Measurements from ENCODE around the gene STARD9.
"Not testable (repeated sequence)": the region's sequence is repeated elsewhere in the genome, so short reads cannot be mapped to it uniquely, and the experiment has no call there.

Gene STARD9

DNA sequence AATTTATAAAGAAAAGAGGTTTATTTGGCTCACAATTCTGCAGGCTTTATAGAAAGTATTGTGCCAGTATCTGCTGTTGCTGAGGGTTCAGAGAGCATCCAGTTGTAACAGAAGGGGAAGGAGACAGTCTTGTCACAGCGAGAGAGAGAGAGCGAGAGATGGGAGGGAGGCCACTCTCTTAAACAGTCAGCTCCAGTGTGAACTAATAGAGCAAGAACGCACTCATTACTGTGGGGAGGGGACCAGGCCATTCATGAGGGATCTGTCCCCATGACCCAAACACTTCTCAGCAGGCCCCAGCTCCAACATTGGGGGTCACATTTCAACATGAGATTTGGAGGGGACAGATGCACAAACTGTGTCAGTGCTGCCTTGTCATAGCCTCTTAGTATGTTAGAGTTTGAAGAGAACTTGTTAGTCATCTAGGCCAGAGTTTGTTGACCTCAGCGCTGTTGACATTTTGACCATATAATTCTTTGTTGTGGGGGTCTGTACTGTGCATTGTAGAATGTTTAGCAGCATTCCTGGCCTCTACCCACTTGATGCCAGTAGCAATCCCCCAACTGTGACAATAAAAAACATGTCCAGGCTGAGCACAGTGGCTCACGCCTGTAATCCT is 15.3 kb downstream of the STARD9 start:
- DNase-seq (ENCODE audit: low read depth in 2 of 2) = no peak

DNA sequence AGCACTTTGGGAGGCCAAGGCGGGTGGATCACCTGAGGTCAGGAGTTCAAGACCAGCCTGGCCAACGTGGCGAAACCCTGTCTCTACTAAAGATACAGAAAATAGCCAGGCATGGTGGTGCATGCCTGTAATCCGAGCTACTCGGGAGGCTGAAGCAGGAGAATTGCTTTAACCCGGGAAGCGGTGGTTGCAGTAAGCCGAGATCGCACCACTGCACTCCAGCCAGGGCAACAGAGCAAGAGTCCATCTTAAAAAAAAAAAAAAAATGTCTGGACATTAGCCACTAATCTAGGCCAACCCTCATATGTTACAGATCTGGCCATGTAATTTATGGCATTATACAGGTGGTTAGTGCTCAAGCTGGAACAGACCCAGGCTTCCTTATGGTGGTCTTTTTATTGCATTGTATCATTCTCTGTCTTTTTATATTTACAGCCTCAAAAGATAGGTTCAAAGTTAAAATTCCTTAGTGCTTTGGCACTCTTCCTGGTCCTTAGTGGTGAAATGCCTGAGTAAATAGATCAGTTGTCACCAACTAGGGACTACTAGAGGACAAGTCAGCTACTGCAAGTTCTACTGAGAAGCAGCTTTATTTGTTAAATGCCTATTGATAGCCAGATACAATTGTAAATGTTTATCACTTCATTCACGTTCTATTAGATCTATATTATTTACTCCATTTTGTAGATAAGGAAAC is 16.0 kb downstream of the STARD9 start:
- no peak for DNase-seq (ENCODE audit: low read depth in 2 of 2)

DNA sequence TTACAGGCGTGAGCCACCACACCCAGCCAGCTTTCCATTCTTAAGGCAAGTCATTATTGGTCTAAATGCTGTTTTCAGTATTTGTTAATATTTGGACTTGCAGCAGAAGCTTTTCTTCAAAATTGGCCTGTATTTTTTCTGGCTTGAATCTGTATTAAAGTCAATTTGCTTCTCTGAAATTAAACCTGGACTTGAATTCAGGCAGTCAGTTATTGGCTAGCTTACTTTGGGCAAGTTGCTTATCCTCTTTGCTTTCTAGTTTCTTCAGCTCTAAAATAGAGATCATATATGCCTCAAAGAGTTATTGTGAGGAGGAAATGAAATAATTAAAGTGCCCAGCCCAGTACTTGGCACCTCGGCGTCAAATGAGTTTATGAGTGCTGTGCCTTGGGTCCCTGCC is 17.3 kb downstream of the STARD9 start:
- DNase-seq (ENCODE audit: low read depth in 2 of 2) = no peak

DNA sequence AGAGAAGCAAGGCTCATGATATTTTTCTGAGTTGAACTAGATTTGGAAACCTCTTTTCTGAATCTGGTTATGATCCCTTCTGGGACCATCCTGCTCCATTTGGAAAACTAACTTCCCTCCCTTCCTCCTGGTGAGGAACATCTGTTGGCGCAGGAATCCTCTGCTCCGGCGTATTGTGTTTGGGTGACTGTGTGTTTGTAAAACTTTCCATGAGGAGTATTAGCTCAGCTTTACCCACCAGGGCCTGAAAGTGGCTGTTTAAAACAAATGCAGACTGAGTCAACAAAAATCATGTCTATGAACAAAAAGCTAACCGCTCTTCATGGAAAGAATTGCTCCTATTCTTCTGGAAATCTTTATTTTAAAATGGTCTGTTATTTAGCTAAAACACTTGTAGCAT is 17.7 kb downstream of the STARD9 start:
- no peak for DNase-seq (ENCODE audit: low read depth in 2 of 2)

DNA sequence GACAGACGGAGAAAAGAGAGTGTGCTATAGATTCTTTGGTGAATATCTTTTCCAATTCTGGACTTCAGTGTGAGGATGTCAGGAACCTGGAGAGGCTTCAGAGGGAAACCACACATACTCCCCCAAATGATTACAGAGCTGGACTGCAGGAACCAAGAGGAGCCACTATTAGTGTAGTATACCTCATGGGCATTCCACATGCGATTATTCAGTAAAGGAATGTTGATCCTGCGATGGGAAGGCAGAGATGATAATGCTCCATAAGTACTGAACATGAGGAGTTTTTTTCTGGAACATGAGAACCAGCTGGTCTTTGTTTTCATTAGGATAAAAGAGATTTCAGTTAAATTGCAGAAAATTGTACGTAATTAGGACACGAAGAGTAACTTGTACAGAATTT is 18.7 kb downstream of the STARD9 start:
- DNase-seq (ENCODE audit: low read depth in 2 of 2) = no peak

DNA sequence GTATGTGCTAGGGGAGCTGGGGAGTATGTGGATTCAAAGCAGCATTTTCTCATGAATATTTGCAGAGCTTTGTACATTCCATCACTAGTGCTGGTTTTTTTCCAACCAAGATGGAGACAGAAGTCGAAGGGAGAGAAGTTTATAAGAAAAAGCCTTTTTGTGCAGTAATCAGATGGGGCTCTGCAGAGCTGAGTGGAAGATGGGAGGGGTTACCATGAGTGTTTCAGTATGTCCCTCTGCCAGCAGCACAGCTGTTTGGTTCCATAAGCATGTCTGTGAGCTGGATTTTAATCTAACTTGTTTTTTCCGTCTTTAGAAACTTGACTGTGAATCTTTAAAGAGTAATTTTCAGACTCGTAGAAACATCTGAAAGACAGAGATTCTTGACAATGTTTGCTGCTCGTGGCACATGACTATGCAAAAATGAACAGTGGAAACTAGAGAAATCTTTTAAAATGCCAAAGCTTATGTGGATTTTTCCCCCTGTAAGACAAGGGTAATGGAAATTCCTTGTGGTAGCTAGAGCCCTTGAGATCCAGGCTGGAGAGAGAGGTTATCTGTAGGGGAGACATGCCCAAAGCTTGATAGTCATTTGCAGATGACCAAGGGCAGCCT is 20.3 kb downstream of the STARD9 start:
- no peak for DNase-seq (ENCODE audit: low read depth in 2 of 2)

DNA sequence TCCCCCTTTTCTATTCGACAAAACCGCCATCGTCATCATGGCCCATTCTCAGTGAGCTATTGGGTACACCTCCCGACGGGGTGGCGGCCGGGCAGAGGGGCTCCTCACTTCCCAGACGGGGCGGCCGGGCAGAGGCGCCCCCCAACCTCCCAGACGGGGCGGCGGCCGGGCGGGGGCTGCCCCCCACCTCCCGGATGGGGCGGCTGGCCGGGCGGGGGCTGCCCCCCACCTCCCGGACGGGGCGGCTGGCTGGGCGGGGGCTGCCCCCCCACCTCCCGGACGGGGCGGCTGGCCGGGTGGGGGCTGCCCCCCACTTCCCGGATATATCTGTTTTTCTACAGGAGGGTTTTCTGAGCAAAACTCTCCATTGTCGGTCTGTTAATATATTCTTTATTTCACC is 25.9 kb downstream of the STARD9 start:
- DNase-seq (ENCODE audit: low read depth in 2 of 2) = not testable (repeated sequence)

DNA sequence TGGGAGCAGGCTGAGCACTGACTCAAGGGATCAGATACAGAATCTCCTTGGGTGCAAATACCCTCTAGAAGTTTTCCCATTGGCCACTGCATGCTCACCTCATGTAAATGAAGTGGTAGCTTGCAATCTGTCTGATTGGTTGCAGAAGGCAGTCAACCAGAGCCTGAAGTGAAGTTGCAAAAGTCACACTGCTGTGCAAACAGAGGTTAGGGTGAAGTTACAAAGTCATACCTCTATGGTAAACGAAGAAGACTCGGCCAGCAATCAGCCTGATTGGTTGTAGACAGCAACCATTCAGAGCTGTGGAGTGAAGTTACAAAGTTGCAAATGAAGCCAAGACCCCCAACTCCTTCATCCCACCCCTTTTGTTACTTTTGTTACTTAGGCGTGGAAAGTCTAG is 27.1 kb downstream of the STARD9 start:
- DNase-seq (ENCODE audit: low read depth in 2 of 2) = no peak

DNA sequence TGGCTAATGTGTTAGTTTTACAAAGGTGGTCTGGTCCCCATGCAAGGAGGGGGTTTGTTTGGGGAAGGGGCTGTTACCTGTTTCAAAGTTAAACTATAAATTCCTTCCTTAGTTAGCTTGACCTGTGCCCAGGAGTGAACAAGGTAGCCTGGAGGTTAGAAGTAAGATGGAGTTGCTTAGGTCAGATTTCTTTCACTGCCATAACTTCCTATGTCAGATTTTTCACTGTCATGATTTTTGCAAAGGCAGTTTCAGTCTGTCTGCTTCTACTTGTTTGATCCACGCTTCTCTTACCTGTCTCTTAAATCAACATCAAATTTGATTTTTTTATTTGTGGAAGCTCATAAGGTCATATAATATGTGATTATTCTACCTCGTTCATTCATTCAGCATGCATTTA is 28.6 kb downstream of the STARD9 start:
- no peak for DNase-seq (ENCODE audit: low read depth in 2 of 2)

DNA sequence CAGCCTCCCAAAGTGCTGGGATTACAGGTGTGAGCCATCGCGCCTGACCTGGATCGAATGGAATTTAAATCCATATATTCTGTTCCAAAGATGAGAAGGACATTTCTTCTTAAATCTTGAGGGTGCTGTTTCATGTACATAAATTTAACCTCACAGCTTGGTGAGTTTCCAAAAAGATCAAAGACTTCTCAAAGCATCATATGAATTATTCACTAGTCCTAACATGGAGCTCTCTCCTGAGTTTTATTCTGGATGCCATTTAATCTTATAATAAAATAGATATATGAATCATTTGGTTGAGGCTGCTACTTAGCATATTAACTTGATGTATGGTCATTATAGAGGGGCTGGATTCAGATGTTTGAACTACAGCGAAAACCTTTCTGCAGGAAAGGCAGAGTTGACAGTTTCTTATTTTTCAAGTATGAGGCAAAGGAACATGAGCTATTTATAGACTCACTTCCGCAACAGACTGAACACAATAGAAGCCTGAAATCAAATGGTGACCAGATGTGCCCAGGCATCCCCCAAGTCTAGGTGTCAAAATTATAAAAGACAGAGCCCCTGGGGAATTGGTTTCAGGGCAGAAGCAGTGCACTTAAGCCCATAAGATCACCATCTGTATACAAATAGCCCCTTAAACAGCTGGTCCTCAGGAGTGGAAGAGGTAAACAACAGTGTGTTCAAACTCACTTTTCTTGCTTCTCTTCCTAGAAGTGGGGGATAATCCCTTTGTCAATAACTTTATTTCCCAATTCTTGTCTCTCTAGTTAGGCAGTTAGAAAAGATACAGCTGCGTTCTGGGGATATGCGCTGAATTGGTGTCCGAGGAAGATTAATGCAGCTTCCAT is 29.7 kb downstream of the STARD9 start:
- DNase-seq (ENCODE audit: low read depth in 2 of 2) = no peak

DNA sequence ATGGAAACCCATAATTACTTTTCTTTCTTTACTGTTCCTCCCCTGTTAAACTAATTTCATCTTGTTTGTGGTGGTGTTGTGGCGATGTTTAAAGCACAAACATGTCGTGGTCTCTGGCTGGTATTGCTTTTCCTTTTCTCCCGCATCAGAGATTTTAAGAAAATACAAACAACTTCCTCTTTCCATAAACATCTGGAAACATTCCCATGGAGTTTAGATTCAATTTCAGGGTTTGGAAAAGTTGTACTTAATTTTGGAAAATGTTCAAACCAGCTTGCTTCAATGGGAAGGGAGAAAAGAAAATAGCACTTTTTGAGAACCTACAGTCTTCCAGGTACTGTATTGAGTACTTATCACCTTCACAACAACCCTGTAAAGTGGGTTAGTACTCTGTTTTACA is 30.4 kb downstream of the STARD9 start:
- no peak for DNase-seq (ENCODE audit: low read depth in 2 of 2)

DNA sequence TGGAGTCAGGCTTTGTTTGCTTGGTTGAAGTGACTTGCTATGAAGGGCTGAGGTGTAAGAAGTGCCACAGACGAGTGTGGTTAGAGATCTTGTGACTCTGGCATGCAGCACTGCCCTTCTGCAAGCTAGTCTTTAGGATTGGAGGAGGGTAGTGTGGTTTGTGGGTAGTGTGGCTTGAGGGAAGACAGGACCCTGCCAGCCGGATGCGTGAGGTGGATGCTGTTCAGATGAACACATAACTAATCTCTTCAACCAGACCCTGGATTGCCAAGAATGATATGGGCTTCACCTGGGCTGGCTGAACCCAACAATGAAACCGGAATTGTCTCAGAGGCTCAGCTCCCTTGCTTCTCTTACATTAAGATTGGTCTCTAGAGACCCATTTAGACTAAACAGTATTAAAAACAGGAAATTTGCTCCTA is 32.7 kb downstream of the STARD9 start:
- DNase-seq (ENCODE audit: low read depth in 2 of 2) = no peak

DNA sequence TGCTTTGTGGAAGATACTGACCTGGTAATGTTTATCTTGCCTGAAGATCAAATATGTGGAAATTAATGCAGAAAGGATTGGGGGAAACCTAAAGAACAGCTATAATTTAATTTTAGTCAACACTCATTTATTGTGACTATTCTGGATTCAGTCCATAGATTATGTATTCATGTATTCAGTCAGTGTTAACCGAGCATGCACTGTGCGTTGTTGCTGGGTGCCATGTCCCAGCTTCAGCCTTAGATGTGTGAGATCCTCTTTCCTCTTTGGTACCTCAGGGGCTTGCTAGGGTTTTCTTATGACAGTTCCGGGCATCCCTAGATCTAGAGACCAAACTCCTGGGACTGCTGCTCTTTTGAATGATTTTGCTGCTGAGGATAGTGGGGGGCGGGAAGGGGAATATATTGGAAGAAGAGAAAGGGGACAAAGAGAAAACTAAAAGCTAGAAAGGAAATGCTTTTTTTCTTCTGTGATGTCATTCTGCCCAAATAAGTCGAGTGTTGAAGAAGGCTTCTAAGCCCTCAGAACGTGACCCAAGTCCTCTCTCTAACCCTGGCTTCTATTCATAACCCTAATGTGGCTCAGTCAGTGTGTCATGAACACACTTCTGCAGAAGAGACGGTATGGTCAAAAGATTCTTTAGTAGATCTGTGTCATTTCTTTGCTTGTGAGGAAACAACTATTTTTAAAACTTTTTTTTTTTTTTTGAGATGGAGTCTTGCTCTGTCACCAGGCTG is 33.5 kb downstream of the STARD9 start:
- DNase-seq (ENCODE audit: low read depth in 2 of 2) = no peak

DNA sequence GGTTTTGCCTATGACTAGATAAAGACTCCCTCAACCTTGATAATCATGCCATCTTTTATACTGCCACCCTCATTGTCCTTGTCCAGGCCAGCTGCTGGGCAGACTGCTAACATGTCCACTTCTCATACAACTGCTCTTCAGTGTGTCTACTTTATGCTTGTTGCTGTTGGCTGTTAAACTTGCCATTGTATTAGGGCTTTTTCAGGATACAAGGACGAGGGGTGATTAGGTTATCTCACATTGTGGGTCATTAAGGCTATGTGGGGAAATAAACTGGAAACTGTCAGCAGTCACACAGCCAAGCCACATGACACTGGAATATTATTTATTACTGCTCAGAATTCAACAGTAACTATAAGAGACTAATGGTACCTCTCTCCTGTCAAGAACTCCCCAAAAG is 36.1 kb downstream of the STARD9 start:
- no peak for DNase-seq (ENCODE audit: low read depth in 2 of 2)

DNA sequence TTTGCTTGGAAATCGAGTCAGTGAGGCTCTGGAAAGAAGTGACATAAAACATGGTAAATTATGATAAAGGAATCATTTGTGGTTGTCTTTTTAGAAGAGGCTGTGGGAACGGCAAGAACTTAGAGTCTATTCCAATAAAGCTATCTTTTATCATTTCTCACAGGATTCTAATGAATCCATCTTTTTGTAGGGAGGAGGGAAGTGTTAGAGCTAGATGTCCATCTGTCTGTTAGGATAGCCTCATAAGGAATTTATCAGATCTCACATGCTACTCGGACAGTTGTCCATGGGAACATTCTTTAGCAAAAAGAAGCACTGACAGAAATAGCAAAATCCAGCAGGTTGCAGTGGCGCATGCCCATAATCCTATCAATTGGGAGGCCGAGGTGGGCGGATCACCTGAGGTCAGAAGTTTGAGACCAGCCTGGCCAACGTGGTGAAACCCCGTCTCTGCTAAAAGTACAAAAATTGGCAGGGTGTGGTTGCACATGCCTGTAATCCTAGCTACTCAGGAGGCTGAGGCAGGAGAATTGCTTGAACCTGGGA is 37.0 kb downstream of the STARD9 start:
- DNase-seq (ENCODE audit: low read depth in 2 of 2) = no peak

DNA sequence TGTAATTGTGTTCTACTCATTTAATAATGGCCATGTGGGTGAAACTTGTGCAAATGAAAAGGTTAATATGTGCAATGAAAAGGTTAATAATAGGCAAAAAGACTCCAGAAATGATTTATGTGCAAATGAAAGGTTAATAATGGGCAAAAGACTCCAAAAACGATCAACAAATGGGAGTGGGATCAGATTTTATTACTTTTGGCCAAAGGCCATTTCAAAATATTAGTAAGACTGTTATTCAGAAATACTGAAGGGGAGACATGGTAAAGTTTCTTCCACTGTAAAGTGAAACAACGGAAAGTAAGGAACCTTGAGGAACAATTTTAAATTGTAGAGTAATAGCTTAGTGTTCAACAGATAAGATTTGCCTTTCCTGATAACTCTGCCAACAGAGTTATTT is 40.7 kb downstream of the STARD9 start:
- DNase-seq (ENCODE audit: low read depth in 2 of 2) = no peak

DNA sequence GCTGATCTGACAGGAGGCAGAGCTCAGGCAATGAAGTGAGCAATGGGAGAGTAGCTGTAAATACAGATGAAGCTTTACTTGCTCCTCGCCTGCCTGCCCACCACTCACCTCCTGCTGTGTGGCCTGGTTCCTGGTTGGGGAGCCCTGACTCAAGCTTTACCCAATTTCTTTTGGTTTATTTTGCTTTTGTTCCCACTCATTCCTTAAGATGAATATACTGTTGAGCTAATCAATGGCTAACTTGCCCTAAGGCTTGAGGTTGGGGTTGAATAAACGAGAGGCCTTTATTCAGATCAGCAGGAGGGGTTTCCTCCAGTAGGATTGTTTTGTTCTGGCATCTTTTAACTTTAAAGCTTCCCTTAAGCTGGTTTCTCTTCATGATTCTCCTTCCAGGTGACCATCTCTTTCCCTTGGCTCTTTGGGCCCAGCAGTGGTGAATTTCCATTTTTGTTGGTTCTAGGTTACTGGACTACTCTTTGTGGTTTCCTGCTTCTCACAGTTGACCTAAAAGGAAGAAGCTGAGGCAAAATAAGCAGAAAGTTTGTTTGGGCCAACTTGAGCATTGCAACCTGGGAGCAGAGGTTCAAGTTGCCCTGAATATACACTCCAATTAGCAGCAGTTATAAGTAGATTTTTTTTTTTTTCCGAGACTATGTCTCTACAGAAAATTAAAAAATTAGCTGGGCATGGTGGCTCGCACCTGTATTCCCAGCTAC is 44.4 kb downstream of the STARD9 start:
- no peak for DNase-seq (ENCODE audit: low read depth in 2 of 2)

DNA sequence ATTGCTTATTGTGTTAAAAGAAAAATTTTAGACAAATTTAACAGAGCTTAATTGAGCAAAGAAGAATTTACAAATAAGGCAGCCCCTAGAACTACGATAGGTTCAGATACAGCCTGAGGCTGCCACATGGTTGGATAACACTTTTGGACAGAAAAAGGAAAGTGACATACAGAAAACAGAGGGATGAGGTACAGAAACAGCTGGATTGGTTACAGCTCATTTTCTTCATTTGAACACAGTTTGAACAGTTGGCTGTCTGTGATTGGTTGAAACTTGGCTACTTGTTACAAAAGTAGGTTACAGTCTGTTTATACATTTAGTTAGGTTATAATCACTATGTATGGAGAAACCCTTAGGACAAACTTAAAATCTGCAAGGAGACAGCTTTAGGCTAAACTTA is 46.0 kb downstream of the STARD9 start:
- DNase-seq (ENCODE audit: low read depth in 2 of 2) = no peak

DNA sequence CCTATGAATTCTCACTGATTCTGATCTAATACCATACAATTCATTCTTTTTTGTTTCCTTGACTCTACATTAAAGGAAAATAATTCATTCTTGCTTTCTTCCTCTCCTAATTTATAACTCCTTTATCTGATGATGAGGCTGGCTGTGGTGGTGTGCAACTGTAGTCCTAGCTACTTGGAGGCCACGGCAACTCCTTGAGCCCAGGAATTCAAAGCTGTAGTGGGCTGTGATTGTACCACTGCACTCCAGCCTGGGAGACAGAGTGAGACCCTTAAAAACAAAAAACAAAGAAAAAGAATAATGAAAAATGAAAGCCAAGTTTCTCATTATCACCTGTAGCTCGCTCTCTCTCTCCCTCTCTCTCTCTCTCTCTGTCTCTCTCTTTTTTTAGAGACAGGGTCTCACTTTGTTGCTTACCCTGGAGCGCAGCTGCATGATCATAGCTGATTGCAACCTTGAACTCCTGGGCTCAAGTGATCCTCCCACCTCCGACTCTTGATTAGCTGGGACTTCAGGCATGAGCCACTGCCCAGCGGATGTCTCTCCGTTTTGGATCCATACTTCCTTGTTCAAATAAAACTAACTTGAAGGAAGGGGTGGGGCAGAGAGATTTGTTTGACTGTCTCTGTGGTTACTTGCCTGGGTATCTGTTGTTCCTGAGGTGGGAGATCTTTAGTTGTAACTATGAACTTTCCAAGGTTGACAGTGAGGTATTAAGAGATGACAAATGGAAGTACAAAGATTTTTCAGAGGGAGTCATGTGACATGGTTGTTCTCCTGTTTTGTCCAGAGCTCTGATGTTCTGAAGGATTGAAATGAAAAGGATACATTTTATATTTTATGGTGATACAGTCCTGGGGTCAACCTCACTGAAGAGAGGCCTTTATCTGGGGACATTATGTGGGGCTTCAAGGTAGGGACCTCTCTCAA is 46.9 kb downstream of the STARD9 start:
- no peak for DNase-seq (ENCODE audit: low read depth in 2 of 2)

DNA sequence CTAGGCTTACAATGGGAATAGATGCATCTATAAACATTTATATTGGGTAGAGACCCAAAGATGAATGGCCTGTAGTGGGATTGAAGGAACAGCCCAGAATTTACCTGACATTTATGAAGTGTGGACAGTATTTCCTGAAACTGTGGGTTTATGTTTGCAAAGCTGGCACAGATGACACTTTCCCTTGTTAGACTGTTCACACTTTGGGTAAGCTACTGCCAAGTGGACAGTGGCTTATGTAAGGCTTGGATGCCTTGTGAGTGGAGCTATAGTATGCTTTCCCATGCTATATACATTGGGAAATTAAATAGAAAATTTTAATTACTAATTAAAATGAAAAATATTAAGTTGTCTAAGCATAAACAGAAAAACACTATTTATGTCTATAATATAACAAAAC is 48.5 kb downstream of the STARD9 start:
- no peak for DNase-seq (ENCODE audit: low read depth in 2 of 2)
